Measurements from ENCODE around the gene STK35.
A peak's percentile ranks its signal among the peaks of the same experiment; 100 is the strongest.

The STK35 gene
- total RNA-seq, result 34.9 to 40.8 reads per million in 2 donors

DNA sequence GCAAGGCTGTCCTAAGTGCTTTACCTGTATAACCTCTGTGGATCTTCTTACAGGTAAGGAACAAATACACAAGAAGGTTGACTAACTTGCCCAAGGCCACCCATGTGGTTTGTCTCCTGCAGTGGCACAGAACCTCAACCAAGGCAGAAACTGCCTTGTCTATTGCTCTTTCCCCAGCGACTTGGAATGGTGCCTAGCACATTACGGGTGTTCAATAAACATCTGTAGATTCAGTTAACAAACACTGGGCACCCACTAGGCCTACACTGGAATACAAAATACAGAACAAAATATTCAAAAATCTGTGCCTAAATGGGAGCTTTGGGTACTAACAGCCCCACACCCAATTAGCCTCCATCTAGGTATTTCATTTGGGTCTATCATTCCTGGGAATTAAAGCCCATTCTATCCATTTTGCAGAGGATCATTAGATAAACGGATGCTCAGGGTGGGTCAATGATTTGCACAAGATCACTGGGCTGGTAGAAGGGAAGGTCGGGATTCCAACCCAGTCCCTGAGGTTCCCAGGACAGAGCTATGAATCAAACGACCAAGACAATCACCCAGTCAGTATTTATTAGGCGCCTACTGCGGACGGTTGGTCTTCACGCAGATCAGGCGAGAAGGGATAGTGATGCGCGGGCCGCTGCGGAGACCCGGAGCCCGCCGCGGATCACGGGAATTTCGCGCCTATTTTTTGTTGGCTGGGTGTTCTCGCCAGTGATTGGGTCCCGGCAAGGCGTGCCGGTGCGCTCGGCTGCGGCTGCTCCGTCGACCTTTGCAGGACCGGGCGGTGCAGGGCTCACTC lies at the start of gene STK35:
STK35 (plus strand) TSS at position 771 of the 808 bp plus-strand sequence. CDS start 55 bp downstream, outside the sequence.
- DNase-seq, result peak in 2 of 5 experiments; percentile 58 to 78

GRCh38 chr20:2051946-2052345 lies 49.7 kb upstream of the STK35 start:
- DNase-seq, result no peak

DNA sequence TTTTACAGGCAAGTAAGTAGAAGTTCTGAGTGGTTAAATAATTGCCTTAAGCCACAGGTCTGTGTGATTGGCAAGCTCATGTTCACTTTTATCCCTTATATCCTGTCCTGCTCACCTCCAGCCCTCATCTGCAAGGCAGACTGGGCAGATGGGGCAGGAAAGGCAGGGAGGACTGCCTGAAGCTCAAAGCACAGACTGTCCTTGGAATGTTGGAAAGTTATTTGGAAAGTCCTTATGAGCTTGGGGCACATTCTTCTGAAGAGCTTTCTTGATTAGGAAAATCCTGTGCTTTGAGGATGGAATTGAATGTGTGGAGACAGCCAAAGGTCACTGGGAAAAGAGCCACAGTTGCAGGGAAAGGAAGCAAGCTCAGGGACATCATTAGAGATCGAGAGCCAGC lies 48.9 kb upstream of the STK35 start:
- no peak for DNase-seq

GRCh38 chr20:2053615-2054014 lies 48.0 kb upstream of the STK35 start:
- no peak for DNase-seq

DNA sequence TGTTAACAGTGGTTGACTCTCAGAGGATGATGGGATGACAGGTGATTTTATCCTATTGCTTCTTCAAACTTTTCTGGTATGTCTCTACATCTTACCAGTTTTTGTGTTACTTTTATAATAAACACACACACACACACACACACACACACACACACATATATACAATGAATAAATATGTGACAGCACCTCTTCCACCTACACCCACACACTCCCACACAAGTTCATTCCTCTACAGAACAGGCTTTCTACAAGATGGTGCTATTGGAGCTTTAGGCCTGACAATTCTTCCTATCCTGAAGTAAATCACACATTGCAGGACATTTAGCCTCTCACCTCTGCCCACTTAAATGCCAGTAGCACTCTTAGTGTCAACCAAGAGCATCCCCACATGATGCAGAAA lies 46.7 kb upstream of the STK35 start:
- no peak for DNase-seq

DNA sequence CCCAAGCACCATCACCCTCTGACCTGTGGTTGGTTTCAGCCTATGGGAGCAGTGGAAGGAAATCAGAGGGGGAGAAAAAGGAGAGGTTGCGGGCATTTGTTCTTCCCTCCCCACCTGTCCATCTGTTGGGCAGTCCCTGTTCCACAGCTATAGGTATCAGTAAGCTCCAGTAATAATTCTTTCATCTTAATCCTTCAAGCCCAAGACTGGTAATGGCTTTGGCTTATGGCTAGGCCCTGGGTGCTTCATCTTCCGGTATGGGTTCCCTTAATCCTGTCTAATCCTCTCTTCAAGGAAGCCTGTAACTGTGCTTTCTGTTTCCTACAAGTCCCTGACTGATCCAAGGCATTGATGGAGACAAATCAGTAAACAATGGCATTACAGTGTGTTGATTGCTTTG lies 42.2 kb upstream of the STK35 start:
- no peak for DNase-seq

GRCh38 chr20:2065099-2065498 lies 36.5 kb upstream of the STK35 start:
- DNase-seq, result no peak

- DNase-seq, result no peak
Measured at GRCh38 chr20:2066461-2067122, 35.0 kb upstream of the STK35 start.

DNA sequence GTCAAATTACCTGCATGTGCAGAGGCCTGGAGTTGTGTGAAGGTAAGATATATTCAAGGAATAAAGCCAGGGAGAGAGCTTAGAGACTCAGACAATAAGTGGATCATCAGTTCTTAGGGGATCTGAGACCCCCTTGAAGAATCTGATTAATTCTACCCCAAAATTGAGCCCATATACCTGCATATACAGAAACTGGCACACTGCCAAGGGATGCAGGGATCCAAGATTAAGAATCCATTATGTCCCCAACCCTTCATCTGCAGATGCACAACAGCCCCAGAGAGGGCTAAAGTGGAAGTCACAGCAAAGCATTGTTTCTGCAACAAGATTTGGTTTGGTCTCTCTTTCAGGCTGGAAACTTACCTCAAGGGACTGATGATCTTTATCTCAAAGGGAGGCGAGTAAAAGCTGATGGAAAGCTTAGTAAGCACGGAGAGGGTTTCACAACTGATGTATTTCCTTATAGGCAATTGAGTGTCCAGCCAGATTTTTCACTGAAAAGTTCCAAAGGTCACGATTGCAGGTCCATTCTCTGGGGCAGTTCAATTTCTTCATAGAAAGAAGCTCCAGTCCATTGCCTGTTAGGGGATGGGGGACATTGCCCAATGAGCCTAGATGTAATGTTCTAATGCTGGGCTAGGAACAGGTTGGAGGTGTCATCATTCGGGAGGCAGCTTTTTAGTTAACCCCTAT lies 20.9 kb upstream of the STK35 start:
- DNase-seq, result no peak

- no peak for DNase-seq
Measured at GRCh38 chr20:2084703-2085102, 16.9 kb upstream of the STK35 start.

- no peak for DNase-seq
Measured at GRCh38 chr20:2086177-2086979, 15.2 kb upstream of the STK35 start.

- DNase-seq, result no peak
Measured at GRCh38 chr20:2086980-2087377, 14.6 kb upstream of the STK35 start.

DNA sequence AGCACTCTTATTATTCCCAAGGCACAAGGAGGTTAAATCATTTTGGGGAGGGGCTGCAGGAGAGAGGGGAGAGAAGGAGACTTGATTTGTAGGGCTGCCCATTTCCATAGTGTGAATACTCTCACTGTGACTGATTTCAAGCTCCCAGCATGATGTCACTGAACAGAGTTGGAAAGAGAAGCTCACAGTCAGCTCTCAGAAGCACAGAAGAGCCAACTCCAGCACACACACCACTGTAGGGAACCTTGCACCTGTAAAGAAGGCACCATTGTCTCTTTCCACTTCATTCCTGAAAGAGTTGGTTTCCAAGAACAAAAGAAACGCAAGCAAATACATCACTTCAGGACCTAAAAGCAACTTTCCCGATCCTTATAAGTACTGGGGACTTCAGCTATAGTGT lies 12.7 kb upstream of the STK35 start:
- no peak for DNase-seq

DNA sequence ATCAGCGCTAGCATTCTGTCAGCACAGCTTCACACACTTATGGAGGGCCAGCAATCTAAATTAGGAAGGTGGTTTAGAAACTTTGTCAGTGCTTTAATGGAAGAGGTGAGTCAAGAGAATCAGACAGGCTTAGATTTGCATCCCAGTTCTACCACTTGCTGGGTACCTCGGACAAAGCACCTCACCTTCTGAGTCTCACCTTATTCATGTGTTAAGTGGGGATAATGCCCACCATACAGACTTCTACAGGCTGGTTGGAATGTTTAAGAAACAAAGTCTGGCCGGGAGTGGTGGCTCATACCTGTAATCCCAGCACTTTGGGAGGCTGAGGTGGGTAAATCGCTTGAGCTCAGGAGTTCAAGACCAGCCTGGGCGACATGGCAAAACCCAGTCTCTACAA lies 12.2 kb upstream of the STK35 start:
- DNase-seq, result no peak

DNA sequence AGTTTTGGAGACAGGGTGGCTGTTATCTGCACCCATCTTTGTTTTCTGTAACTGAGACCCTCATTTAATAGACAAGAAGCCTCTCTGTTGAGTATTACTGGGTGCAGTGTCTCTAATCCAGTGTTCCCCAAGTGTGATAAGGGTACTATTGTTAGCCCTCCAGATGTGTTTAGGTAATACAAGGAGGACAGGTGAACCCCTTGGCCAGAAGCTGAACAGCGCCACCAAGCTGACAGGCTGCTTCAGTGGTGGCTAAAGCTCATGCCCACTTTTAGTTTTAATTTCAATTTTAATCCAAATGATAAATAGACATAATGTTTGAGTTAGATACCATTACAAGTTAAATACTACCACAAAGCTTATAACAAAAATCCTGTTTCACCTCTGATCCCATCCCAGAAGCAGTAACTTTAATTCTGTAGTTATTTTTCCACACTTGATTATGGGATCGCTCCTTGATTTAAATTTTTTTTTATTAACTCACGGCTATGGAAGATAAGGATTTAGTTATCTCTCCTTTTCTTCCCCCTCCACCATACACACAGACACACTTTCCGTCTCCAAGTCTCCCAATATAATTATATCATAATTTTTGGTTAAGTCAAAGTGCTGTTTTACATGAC lies 8.4 kb upstream of the STK35 start:
- peak in 1 of 5 experiments; percentile 27 for DNase-seq

GRCh38 chr20:2093883-2094282 lies 7.7 kb upstream of the STK35 start:
- DNase-seq, result no peak

DNA sequence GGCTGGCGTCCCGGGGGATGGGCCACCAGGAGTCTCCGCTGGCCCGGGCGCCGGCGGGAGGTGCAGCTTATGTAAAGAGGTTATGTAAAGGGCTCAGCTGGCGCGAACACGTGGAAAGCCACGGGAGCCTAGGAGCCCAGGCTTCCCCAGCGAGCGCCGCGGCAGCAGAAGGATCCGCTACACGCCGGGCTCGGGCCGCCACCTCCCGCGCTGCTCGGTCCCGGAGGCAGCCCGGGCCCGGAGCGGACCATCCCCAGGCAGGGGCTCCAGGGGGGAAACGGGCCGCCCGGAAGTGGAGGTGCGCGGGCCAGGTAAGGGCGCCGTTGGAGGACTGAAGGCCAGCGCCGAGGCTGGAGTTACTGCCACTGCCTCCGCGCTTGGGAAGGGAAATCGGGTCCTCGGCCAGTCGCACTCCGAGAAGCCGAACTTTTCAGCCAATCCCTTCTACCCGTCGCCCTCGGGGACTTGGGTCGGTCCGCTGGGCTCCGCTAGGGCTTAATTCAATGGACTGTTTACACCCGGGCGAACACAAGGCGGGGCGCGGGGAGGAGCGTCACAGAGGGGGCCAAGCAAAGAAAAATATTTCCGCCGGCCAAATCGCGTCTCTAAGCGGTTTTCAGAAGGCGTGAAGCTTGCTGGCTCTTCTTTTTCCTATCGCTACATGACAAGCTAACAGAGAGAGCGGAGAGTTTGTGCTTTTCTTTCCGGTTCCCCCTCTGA lies 398 bp downstream of the STK35 start:
- peak; percentile 75 to 95 (median 86) for DNase-seq

DNA sequence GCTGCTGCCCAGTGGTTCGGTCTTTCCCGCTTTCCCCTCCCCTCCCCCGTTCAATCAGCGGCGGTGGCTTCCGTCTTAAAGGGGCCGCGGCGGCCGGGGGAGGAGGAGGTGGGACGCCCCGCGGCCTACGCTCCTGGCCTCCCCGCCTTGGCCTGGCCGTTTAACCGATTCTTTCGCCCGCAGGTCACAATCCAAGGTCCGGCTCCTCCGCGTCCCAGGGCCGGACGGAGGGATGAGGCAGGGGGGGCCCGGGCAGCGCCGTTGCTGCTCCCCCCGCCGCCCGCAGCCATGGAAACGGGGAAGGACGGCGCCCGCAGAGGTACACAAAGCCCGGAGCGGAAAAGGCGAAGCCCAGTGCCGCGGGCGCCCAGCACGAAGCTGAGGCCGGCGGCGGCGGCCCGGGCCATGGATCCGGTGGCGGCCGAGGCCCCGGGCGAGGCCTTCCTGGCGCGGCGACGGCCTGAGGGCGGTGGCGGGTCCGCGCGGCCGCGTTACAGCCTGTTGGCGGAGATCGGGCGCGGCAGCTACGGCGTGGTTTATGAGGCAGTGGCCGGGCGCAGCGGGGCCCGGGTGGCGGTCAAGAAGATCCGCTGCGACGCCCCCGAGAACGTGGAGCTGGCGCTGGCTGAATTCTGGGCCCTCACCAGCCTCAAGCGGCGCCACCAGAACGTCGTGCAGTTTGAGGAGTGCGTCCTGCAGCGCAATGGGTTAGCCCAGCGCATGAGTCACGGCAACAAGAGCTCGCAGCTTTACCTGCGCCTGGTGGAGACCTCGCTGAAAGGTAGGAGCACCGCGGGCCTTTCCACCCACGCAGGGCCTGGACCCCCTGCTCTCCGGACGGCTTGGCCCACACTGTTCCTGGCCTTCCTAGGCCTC lies 1.2 kb downstream of the STK35 start:
- peak; percentile 68 to 91 (median 78) for DNase-seq

DNA sequence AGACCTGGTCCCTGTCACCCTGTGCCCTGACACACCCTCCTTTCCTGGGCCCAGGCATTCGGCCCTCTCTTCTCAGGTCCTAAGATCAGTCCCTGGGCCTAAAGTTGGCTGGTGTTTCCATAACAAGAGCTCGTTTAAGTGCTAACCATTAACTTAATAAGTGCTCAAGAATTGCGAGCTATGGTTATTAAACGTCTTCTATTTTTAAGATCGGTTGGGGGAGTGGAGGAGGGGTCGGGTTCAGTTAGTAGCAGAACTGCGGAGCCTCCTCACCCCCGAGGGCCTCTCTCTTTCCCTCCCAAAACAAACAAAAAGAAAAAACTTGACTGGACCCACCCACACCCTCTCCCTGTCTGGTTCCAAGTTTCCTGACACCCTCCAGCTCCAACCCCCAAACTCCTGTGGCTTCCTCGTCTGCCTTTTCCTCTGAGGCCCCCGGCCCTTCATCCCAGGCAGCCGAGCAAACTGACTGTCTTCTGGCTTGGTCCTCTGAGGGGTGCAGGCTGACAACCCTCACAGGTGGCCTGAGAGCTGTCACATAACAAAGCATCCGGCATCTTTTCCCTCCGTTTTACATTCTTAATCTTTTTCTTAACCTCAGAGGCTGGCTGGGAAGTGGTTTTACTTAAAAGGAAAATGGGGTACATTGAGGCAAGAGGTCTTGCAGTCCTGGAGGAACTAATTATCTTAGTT lies 2.0 kb downstream of the STK35 start:
- no peak for DNase-seq

DNA sequence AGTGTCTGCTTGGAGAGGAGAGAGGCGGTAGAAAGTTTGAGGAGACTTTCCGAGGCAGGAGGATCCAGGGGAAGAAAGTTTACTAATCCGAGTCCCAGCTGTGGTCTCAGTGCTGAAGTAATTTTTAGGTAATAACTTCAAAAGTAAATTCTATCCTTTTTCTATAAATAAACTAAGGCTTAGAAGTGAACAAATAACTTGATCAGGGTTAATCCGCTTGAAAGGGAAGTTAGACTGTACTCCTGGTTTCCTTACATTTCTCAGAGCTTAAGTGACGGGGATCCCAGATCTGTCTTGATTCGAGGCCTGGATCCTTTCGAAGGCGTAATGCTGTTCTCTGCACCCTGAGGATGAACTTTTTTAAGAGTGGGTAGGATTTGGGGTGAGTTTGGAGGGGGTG lies 2.6 kb downstream of the STK35 start:
- no peak for DNase-seq

Data from T-helper 2 cell (primary cell).